ENCODE results near the gene GGT7.

The GGT7 gene

GRCh38 chr20:34797012-34797995 is 75.4 kb downstream of the GGT7 start:
- H3K4me3 ChIP-seq (ENCODE audit: low read depth, low read length): no peak overlapping the region

All from iPS-11a (cell line).